ENCODE results near the gene ARHGAP12.

- TF ChIP-seq POLR2A (IDR thresholded peaks at IDR 0.05) (no peak), CTCF (IDR thresholded peaks at IDR 0.05) (no peak)
Measured at GRCh38 chr10:31873724-31874123, 54.9 kb downstream of the ARHGAP12 start.
